ENCODE measurements around the gene TMED6.

DNA sequence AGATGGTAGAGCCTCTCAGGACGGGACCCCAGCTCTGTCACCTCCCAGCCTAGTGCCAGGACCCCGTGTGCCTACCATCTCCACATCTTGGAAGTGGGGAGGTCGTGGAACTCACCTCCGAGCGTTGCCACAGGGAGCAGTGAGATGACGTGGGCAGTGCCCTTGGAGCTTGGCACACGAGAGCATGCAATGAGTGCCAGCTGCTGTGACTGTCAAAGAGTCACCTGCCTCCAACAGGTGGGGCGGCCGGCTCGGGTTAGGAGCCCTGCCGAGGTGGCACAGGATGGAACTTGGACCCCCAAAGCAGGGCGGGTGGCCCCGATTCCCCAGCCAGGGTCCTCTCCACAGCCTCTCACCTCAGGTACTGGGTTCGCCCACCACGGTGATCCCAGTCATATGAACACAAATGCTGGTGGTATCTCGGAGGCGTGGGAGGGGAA is 35.0 kb downstream of the TMED6 start:
- TF ChIP-seq POLR2A (IDR thresholded peaks at IDR 0.05; ENCODE audit: low read length): no peak
- no peak for TF ChIP-seq GATA1 (IDR thresholded peaks at IDR 0.05; ENCODE audit: low read depth, low read length)
